Testis (tissue), 2 donors: ENCODE results near the gene QSOX2.

Source experiments
- CTCF ChIP-seq, 3 experiments: fragments of 450-650 bp in 2 of 3; fragments of 200-600 bp in 1 of 3; sonication (generic) in 1 of 3; IDR thresholded peaks; one replicate each; pipeline ENCODE4 v1.5.1; 2016 to 2019; ENCODE audit warnings: antibody characterized with exemption in 3 of 3, mild to moderate bottlenecking in 2 of 3, moderate library complexity in 1 of 3
- POLR2A ChIP-seq: fragments of 450-650 bp; IDR thresholded peaks from one replicate; pipeline ENCODE4 v1.6.1; 2017; ENCODE audit warnings: antibody characterized with exemption, mild to moderate bottlenecking, moderate library complexity

- TF ChIP-seq POLR2A = no peak
- no peak for TF ChIP-seq CTCF (IDR thresholded peaks at IDR 0.05)
Observed at GRCh38 chr9:136290508-136291000, 44.9 kb upstream of the QSOX2 start.
